Endometrium (tissue), 2 donors: ENCODE measurements around the gene RAD51B.

ENCODE experiments used
- FAIRE-seq: peaks from 2 replicates; lab custom pipeline; 2012; peaks lifted over from hg19 to GRCh38; lab: Jason Lieb, UNC
- donor health status: control.
- donor health status: control.

Gene RAD51B

DNA sequence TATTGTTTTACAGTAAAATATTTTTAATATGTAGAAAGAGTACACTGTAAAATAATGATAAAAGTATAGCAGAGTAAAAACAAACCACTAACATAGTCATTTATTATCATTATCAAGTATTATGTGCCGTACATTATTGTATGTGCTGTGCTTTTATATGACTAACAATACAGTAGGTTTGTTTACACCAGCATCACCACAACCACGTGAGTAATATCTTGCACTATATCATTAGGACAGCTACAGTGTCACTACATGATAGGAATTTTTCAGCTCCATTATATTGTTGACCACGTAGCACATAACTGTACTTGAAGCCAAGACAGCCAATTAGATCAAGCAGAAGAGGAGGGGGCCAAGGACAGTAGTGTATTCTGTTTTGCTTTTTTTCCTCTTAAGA is 415.4 kb downstream of the RAD51B start:
- no peak for FAIRE-seq

GRCh38 chr14:68236582-68237458 is 417.2 kb downstream of the RAD51B start:
- peak; percentile 96 for FAIRE-seq

DNA sequence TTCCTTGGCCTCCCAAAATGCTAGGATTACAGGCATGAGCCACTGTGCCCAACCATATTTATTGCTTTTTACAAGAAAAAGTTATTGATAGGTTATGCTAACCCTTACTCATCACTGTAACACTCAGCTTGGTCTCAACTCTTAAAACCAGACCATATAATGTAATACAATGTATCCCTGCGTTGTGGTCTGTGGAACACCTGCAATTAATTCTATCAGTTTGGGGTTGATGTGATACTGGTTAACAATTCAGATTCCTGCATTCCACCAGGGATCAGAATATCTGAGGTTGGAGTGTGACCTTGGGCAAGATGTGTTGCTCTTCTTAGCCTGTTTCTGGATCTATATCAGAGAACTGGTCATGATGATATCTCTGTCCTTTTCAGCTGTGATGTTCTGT is 419.0 kb downstream of the RAD51B start:
- no peak for FAIRE-seq

GRCh38 chr14:68238976-68239375 is 419.4 kb downstream of the RAD51B start:
- no peak for FAIRE-seq

GRCh38 chr14:68239988-68240771 is 420.6 kb downstream of the RAD51B start:
- FAIRE-seq: no peak

GRCh38 chr14:68241862-68242487 is 422.4 kb downstream of the RAD51B start:
- no peak for FAIRE-seq

DNA sequence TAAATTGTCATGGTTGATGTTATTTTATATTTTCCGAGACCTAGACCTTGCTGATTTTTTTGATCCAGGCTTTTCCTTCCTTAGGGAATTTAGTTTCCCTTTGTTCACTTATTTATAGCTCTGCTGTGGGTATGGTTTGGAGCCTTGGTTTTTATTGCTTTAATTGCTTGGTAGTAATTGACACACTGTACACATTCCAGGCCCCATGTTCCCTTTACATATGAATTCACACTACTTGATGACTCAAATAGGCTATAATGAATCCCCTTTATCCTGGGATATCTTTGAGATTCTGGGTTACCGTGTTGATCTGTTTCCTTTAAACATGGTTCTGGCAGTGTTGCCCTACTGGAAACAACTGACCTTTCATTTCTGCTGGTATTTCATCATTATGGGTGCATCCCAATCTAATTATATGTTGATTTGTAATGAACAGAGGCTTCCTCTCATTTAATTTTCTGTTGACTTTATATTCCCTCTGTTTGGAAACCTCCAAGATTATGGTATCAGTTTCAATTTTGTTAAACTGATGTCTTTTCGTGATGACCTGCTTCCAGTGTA is 424.0 kb downstream of the RAD51B start:
- no peak for FAIRE-seq

DNA sequence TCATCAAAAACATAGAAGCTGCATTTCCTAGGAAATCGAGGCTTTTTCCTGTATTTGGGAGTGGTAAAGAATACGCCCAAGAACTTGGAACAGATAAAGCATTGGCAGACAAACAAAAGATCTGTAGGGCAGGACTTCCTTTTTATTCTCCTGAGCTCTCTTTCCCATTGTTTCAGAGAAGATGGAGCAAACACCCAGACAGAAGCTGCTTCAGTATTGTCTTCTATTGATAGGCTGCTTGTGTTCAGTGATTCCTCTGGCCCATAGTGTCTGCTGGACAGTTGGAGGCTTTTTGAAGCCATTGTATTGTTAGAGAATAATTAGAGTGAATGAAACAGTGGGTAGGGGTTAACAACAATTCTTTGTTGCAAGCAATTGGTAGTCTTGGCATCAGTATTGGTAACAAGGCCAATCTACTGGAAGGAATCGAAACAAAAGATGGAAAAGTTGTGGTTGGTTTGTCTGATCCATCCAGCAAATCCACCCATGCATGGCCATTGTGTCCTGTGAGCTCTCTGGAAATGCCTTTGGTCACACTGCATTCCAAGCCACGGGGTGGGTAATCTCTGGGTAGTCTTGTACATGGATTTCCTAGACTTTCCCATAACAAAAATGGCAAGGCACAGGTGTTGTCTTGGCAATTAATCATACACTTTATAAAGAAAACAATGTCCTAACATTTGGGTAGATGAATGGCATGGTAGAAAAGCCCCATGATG is 424.8 kb downstream of the RAD51B start:
- no peak for FAIRE-seq

DNA sequence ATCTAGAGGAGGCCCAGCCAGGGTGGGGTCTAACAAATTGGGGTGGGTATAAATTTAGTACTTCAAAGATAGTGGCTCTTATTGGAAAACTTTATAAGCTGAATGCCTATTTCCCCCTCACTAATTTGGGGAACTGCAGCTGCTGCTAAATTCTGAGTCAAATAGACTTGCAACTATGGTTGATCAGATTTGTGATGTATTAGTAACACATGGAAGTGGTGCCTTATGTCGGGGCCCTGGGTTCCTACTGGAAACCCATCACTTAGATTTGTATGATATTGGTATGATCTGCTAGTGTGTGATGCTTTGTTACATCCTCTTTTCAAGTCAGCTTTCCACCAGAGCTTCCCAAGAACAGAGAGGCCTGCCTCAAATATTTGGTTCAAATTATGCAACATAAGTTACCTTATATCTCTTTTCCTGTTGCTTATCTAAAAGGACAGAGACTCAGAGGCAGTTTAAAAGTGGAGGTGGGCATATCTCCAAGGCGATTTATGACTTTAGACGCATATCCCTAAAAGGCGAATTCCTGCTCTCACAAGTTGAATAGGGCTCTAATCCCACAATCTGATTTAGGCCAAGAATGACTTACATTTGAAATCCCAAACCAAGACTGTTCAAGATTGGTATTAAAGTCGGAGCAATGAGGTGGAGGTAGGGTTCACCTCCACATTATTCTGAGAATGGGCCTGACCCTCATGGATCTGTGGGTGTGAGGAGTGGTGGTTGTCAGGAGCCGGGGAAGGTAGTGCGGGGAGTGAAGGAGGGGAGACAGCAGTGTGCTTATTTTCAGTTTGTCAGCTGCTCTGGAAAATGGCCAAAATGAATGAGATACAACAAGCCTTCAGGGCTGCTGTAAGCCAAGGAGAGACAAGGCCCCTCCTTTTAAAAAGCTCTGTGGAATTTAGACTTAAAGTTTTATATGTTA is 425.8 kb downstream of the RAD51B start:
- FAIRE-seq: no peak

GRCh38 chr14:68246074-68246785 is 426.7 kb downstream of the RAD51B start:
- no peak for FAIRE-seq

GRCh38 chr14:68246786-68247105 is 427.2 kb downstream of the RAD51B start:
- FAIRE-seq: no peak

- FAIRE-seq: no peak
Observed at GRCh38 chr14:68247274-68247673, 427.7 kb downstream of the RAD51B start.

DNA sequence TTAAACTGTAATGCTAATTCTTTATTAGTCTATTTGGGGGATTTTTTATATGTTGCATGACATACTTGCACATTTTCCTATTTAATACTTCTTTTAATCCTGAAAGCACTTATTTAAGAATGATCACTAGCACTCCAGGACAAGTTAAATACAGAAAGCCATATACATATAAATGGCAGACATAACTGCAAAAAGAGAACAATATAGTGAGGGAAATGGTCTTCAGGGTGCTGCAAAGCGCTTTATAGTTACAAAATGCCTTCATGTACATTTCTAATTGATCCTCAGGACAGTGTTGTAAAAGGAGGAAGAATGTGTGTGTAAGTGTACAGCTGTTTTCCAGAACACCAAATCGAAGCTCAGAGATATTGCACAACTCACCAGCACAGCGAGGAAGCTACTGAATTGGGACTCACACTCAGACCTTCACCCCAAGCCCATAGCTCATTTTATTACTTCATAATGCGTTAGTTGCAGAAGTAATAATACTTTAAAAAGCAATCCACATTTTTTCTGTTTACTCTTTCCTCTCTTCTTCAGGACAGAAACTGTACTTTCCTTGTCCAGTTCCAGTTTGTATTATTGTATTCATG is 428.2 kb downstream of the RAD51B start:
- no peak for FAIRE-seq

- peak; percentile 94 for FAIRE-seq
Observed at GRCh38 chr14:68248481-68249255, 429.1 kb downstream of the RAD51B start.

- FAIRE-seq: peak; percentile 90
Observed at GRCh38 chr14:68249661-68250451, 430.3 kb downstream of the RAD51B start.

DNA sequence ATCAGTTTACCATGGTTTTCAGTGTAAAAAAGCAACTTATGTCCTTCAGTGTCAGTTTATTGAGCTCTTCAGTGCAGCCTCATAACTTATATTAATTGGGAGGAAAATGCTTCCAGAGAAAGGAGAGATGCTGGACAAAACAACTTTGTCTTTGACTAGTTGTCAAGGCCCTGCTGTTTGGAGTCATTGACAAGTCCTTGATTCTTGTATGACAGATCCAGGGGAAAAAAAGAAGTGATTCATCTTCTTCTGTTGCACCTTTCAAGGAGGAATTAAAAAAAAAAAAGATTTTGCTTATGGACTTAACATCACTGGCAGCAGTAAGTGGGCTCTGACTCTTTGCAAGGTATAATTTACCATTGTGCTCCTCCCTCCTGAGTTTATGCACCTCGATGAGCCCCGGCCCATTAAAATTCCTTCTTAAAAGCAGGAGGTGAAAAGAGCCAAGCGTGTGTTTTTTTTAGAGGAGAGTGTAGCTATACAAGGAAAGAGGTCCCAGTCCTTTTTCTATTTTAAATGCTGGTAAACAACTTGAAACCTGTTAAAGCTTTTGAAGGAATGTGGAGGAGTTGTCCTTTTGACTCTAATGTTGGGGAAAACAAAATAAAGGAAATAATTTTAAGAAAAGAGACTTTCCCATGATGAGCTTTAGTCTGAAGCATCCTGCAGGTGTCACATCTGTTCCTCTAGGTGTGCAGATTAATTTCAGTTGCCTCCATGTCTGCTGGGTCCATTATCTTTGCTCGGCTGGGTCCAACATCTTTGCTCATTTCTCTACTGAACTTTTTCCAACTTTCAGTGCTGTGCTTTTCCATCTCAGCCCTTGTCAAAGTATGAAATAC is 431.6 kb downstream of the RAD51B start:
- FAIRE-seq: peak; percentile 85

DNA sequence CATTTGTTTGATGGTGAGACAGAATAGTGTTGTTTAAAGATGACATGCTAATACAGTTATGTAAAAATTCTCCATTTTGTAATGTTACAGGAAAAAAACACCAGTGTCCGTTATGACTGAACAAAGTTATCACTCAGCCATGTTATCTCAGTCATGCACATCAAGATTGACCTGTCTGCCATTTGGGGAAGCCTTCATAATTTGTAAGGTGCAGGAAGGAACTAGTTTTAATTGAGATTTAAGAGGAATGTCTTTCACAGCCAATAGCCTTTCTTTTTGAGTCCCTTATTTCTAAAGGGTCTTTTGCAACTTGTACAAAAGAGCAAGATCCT is 432.2 kb downstream of the RAD51B start:
- FAIRE-seq: peak; percentile 12
